ENCODE results near the gene LRP5. TPM values are rescaled to one million over a fixed set of nuclear protein-coding genes. Genes with fewer than 3 reads are reported as not detected.

The LRP5 gene
- total and polyA plus RNA-seq, 3 donors from 2014 or later = 15.7 to 21.3 (median 20.6) TPM

- Histone ChIP-seq H3K9me3 (no peaks in the 10 kb centered on the region), H3K36me3 (ENCODE audit: low read depth, missing control alignments) (no peaks in the 10 kb centered on the region), H3K27me3 (no peaks in the 10 kb centered on the region), H3K27ac (peak overlapping the region in 1 of 2 donors; percentile 2), H3K4me1 (peaks cover 15% of the 10 kb centered on the region), H3K4me3 (no peak overlapping the region)
- TF ChIP-seq CTCF (IDR thresholded peaks at IDR 0.05) = no peak
- intact Hi-C loops (cut with DNase I; ENCODE audit: low total_unique reads) = loop anchor here (10.0 kb wide), 1 partner anchor 56 kb away; the partner anchor contains the start of gene LRP5
- peak; percentile 30 for DNase-seq
- WGBS, 2 donors = 67 to 77% methylated on average over 11 to 23 of the region's 23 CpGs
Measured at GRCh38 chr11:68370211-68371111, 58.1 kb downstream of the LRP5 start.

- no peak for TF ChIP-seq POLR2A (IDR thresholded peaks at IDR 0.05)
- no peak for TF ChIP-seq CTCF (IDR thresholded peaks at IDR 0.05)
- intact Hi-C loops (cut with DNase I; ENCODE audit: low total_unique reads) = loop anchor here (10.0 kb wide), 1 partner anchor 57 kb away; the partner anchor contains the start of gene LRP5
- Histone ChIP-seq H3K4me3 (no peak overlapping the region), H3K36me3 (ENCODE audit: low read depth, missing control alignments) (no peaks in the 10 kb centered on the region), H3K27me3 (no peaks in the 10 kb centered on the region), H3K27ac (no peak overlapping the region), H3K9me3 (no peaks in the 10 kb centered on the region), H3K4me1 (peaks cover 15% of the 10 kb centered on the region)
- DNase-seq = no peak
- WGBS, 2 donors = 88 to 91% methylated on average over 27 to 32 of the region's 35 CpGs
Measured at GRCh38 chr11:68371171-68372041, 59.0 kb downstream of the LRP5 start.

GRCh38 chr11:68372114-68372513 lies 59.7 kb downstream of the LRP5 start:
- H3K36me3 ChIP-seq (ENCODE audit: low read depth, missing control alignments) = no peaks in the 10 kb centered on the region
- WGBS, 2 donors = 86 to 89% methylated on average over 21 of the region's 21 CpGs
- no peak overlapping the region for H3K27ac ChIP-seq
- intact Hi-C loops (cut with DNase I; ENCODE audit: low total_unique reads) = loop anchor here (10.0 kb wide), 1 partner anchor 57 kb away; the partner anchor contains the start of gene LRP5
- TF ChIP-seq CTCF (IDR thresholded peaks at IDR 0.05) (no peak), POLR2A (IDR thresholded peaks at IDR 0.05) (no peak)
- H3K4me3 ChIP-seq = no peak overlapping the region
- peaks cover 15% of the 10 kb centered on the region for H3K4me1 ChIP-seq
- H3K9me3 ChIP-seq = no peaks in the 10 kb centered on the region
- DNase-seq = no peak
- no peaks in the 10 kb centered on the region for H3K27me3 ChIP-seq

- DNase-seq = no peak
- intact Hi-C loops (cut with DNase I; ENCODE audit: low total_unique reads) = loop anchor here (10.0 kb wide), 1 partner anchor 58 kb away; the partner anchor contains the start of gene LRP5
- 82 to 87% methylated on average over 11 to 15 of the region's 15 CpGs for WGBS, 2 donors
- H3K27me3 ChIP-seq = no peaks in the 10 kb centered on the region
- no peak for TF ChIP-seq POLR2A (IDR thresholded peaks at IDR 0.05)
- TF ChIP-seq CTCF (IDR thresholded peaks at IDR 0.05) = no peak
- H3K27ac ChIP-seq = no peak overlapping the region
- H3K4me1 ChIP-seq = peaks cover 15% of the 10 kb centered on the region
- H3K4me3 ChIP-seq = no peak overlapping the region
- H3K9me3 ChIP-seq = no peaks in the 10 kb centered on the region
- H3K36me3 ChIP-seq (ENCODE audit: low read depth, missing control alignments) = no peaks in the 10 kb centered on the region
Measured at GRCh38 chr11:68372625-68373024, 60.2 kb downstream of the LRP5 start.

All from testis (tissue), 3 donors.